Measurements from ENCODE around the gene DMBT1.
A peak's percentile ranks its signal among the peaks of the same experiment; 100 is the strongest.

The DMBT1 gene

GRCh38 chr10:122647383-122647968 is 86.9 kb downstream of the DMBT1 start:
- DNase-seq (ENCODE audit: low read depth), result no peak

DNA sequence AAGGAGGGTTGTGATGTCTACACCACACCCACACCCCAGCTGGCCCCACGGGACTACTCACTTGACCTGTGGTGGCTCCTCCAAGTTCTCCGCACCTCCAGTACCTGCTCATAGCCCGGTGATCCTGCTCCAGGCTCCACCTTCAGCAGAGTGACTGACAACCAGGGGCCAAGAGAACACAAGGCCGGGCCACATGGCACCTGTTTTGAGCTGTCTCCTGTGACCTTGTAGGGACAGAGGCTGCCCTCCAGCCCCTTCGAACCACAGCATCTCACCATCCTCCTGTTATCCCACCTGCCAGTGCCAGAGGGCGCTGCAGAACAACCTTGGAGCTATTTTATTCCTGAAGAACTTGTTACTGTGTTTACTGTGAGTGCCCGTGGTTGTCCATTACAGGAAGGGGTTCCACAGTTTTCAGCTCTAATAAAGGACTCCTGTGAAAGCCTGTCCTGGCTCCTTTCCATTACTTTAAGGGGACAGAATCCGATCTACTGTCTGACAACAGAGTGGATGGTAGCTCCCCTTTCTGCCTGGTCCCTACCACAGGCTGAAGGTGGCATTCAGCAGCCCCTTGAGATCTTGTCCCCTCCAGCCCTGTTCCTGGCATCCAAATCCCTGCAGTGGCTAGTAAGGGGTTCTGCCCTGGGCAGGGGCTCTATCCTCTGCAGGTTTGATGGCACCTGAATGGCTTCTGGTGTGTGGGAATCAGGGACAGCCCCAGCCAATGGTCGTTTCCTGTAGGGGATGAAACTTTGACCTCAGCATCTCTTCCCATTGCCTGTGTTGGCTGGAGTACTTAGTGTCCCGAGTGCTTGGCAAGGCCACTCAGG is 88.3 kb downstream of the DMBT1 start:
- DNase-seq (ENCODE audit: low read depth), result peak; percentile 12

GRCh38 chr10:122649903-122650302 is 89.3 kb downstream of the DMBT1 start:
- DNase-seq (ENCODE audit: low read depth), result no peak

GRCh38 chr10:122650331-122650730 is 89.8 kb downstream of the DMBT1 start:
- no peak for DNase-seq (ENCODE audit: low read depth)

GRCh38 chr10:122655524-122656307 is 95.2 kb downstream of the DMBT1 start:
- no peak for DNase-seq (ENCODE audit: low read depth)

GRCh38 chr10:122656308-122656705 is 95.8 kb downstream of the DMBT1 start:
- DNase-seq (ENCODE audit: low read depth), result no peak

- no peak for DNase-seq (ENCODE audit: low read depth)
Observed at GRCh38 chr10:122656741-122657140, 96.2 kb downstream of the DMBT1 start.

DNA sequence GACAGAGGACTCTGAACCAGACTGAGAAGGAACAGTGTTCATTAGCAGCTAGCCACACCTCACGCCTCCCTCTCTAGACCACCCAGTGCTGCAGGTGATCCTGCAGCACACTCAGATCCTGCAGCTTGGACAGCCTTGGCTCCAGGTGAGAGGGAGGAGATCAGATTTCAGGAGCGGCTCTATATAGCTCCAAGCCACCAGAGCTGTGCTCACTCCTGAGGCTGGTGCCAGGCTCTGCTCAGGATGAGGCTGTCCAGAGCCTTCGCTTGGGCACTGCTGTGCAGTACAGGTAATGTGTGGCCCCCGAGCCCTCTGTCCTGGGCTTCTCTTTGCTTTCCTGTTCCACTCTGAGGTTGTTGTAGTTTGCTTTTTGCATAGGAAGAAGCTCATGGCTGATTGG is 96.7 kb downstream of the DMBT1 start:
- DNase-seq (ENCODE audit: low read depth), result no peak

DNA sequence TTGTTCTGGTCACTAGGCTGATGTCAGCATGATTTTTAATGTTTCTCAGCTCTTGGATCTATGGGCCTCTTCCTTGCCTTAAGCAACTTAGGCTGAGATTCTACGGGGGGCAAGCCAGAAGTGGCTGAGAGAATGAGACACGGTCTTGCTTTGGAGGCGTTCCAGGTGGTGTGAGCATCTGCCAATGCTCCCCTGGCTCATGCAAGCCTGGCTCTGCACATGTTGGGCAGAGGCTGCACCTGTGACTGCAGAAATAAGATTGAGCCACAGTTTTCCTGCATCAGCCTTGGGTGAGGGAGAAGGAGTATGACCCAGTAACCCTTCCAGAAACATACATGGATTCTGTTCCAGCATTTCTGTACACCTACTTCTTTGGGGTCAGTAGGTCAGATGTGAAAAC is 97.2 kb downstream of the DMBT1 start:
- no peak for DNase-seq (ENCODE audit: low read depth)

- no peak for DNase-seq (ENCODE audit: low read depth)
Observed at GRCh38 chr10:122658356-122659049, 97.9 kb downstream of the DMBT1 start.

DNA sequence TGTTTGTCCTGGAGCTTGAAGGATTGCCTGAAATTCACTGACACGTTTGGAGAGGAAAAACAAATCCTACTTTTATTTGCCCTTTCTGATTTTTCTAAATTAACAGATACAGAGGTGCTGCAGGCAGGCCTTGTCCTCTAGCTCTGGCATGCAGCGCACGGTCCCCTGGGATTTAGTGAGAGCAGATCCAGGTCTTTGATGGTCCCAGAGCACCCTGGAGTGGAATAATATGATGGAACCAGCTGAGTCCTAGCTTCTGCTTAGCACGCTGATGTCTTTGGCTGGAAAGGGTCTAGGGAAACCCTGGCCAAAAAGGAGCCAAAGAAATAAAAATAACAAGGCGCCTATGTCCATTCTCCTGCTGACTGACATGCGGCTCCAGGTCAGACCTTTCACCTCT is 98.6 kb downstream of the DMBT1 start:
- DNase-seq (ENCODE audit: low read depth), result no peak

DNA sequence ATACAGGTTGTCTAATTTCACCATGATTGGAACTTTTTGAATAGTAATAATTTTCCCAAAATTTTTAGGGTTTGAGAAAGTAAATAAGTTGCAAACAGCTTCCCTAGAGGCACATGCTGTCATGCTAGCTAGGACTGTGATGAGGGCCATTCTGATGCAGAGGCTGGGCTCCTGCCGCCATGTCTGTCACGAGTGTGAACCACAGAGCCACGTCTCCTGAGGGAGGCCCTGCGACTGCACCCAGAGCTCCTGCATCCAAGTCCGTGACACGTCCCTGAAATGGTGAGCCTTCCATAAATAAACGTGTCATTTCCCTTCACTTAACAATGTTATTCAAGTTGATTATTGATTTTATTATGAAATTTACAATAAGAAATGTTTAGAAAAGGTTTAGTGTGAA is 99.1 kb downstream of the DMBT1 start:
- DNase-seq (ENCODE audit: low read depth), result no peak

DNA sequence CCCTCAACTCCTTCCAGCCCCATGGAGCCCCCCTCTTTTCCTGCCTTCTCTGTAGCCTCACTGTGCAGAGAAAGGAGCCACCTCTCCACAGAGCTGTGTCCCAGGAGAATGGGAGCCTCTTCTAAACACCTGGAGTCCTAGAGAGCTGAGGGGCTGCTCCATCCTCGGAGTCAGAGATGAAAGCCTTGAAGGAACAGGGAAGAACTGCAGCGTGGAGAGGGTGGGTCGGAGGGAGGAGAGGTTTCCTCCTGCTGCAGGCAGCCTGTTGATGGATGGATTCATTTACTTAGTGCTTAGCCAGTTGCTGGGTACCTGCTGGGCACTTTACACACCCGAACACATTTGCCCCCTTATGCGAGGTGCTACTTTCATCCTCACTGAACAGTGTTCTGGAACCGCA is 100.1 kb downstream of the DMBT1 start:
- DNase-seq (ENCODE audit: low read depth), result no peak

DNA sequence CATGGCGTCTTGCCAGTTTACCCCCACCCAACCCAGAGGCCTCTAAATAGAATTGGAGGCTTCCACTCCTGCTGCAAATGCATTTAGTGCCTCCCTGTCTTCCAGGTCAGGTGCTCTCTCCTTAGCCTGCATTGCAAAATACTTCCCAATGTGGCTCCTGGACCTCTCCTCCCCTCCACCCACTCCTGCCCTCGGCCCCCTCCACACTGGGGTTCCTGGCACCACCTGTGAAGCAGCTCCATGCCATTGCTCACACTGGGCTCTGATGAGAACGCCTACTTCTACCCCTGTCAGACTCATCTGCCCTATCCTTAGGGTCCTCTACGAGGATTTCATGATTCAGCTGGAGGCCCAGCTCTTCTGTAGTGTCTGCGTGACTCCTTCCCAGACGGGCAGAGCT is 101.7 kb downstream of the DMBT1 start:
- DNase-seq (ENCODE audit: low read depth), result no peak

DNA sequence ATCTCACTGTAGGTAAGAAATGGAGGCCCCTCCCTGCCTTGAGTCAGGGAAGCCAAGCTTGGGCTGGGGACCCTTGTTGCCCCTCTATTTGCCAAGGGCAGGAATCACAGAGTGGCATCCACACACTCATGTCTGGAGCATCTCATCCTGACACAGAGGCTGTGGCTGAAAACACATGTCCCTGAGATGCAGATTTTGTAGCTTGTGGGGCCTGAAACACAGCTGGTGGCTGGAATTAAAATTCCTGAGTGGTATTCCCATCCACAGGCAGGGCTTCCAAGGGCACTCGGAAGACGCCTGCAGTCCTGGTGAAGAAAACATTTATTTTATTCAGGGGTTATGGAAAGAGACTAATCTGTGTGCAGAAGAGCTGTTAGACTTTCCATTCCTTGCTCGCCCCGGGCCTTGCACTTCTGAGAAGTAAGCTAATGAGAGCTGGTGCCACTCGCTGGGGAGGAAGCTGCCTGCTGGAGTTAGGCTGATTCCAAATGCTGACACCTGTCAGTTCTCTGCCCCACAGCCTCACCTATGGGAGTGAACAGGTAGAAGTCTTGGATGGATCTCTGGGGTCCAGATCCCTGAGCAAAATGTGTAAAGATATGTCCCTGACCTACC is 103.1 kb downstream of the DMBT1 start:
- no peak for DNase-seq (ENCODE audit: low read depth)

DNA sequence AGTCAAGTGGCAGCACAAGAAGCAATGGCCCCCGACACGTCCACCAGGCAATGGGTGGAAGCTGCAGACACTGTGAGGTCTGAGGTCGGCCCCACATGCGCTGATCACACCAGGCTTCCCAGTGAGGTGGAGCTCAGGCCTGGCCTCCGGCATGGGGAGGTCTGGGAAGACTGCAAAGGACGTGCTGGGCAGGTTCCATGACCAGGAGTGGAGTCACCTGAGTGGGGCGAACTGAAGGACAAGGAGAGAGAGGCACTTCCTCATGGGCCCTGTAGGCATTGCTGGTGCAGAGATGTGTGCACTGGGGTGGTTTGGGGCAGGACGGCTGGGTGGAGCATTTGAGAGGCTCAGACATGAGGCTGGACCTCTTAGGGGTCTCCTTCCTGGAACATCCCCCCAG is 103.9 kb downstream of the DMBT1 start:
- no peak for DNase-seq (ENCODE audit: low read depth)

- no peak for DNase-seq (ENCODE audit: low read depth)
Observed at GRCh38 chr10:122665329-122665860, 104.8 kb downstream of the DMBT1 start.

DNA sequence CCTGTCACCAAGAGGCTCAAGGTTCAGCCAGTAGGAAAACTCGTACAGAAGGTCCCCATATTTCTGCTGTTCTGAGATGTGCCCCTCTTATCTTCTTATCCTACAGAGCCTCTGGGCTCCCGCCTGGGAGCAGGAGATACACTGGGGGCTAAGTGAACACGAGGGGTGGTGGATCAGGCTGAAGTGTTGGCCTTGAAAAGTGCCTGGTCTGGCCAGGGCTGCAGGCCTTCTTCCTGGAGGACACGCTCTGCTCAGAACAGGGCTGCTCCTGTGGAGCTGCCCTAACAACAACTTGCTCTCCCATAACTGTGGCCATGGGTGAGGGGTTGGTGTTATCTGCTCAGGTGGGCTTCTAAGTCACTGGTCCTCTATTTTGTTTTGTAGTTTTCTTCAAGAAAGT is 105.4 kb downstream of the DMBT1 start:
- DNase-seq (ENCODE audit: low read depth), result no peak

DNA sequence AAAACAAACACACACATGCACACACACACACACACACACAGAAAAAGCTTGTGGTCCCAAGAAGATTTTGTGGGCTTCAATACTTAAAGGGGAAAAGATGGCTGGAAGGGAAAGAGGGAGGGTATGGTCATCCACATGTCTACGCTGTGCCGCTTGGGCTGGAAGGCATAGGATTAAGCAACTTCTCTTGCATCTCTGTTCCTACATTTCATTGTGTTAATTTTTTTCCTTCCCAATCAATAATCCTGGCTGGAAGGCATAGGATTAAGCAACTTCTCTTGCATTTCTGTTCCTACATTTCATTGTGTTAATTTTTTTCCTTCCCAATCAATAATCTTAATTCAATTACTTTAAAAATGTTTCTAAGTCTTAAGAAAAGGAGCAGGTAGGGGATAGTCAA is 108.5 kb downstream of the DMBT1 start:
- DNase-seq (ENCODE audit: low read depth), result no peak

GRCh38 chr10:122669842-122670241 is 109.3 kb downstream of the DMBT1 start:
- no peak for DNase-seq (ENCODE audit: low read depth)

- no peak for DNase-seq (ENCODE audit: low read depth)
Observed at GRCh38 chr10:122671355-122671754, 110.8 kb downstream of the DMBT1 start.

DNA sequence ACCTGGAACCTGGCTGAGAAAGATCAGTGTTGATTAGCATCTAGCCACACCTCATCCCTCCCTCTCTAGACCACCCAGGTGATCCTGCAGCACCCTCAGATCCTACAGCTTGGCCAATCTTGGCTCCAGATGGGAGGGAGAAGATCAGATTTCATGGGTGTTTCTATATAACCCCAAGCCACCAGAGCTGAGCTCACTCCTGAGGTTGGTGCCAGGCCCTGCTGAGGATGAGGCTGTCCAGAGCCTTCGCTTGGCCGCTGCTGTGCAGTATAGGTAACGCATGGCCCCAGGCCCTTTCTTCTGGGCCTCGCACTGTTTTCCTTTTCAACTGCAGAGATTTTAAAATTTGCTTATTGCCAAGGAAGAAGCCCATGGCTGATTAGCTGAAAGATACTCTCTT is 112.1 kb downstream of the DMBT1 start:
- no peak for DNase-seq (ENCODE audit: low read depth)
